ENCODE measurements around the gene TAS1R2. TPM values are rescaled to one million over a fixed set of nuclear protein-coding genes. Genes with fewer than 3 reads are reported as not detected.
A peak's percentile ranks its signal among the peaks of the same experiment; 100 is the strongest.
"Not testable (repeated sequence)": the region's sequence is repeated elsewhere in the genome, so short reads cannot be mapped to it uniquely, and the experiment has no call there.

TAS1R2 gene
- polyA plus RNA-seq, 3 donors, result not detected

DNA sequence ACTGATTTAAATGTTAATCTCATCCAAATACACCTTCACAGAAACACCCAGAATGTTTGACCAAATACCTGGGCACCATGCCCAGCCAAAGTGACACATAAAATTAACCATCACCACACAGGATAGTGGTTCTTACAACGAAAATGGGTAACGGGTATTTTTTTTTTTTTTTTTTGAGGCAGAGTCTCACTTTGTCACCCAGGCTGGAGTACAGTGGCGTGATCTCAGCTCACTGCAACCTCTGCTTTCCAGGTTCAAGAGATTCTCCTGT is 11.1 kb upstream of the TAS1R2 start:
- DNase-seq (ENCODE audit: low read depth in 3 of 3, low spot score in 2 of 3), result not testable (repeated sequence)

DNA sequence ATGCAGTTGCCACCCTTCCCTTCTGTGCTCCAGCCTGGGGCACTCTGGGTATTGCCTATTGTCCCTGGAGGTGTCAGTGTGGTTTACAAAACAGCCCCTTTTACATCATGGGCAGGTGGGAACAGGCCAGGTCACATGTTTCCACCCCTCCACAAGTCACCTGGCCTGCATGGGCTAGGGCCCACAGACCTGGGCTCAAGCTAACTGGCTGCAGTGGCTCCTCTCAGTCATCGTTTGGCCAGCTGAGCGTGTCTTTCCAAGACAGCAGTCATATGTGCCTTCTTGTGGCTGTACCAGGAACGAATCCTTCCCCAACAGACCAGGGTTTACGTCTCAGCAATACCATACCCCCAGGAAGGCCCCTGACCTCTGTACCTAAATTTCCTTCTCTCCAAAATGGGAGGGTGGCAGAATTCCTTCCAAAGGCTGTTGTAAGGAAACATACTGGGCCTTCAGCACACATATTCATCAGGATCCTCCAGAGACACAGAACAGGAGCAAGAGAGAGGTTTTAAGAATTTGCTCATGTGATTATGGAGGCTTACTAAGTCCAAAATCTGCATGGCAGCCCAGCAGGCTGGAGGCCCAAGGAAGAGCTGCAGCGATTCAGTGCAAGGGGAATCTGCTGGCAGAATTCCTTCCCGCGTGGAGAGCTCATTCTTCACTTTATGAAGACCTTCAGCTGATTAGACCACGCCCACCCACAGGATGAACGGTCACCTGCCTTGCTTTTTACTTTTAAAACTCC is 10.6 kb upstream of the TAS1R2 start:
- no peak for DNase-seq (ENCODE audit: low read depth in 3 of 3, low spot score in 2 of 3)

DNA sequence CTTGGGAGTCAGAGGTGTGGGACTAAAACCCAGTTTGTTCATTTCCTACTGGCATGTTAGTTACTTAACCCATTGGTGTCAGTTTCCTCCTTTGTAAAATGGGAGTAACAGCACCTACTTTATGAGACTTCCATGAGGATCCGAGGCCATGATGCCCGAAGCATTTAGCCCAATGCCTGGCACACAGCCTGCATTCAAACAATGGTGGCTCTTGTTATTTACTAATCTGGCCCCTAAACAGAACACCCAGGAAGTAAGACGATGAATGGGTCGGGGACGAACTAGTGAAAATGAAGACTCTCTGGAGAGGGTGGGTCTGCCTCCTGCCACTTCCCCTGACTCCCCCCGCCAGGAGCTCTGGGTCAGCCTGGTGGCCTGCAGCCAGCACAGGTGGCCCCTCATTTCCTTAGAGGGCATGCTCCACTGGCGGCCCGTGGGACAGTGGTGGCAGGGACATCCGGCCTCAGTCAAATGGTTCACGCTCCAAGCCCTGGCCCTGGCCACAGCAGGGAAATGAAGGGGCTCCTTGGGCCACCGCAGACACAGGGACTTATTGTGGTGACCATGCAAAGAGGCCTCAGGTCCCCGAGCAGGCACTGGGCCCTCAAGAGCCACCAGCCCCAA is 9.5 kb upstream of the TAS1R2 start:
- no peak for DNase-seq (ENCODE audit: low read depth in 3 of 3, low spot score in 2 of 3)

DNA sequence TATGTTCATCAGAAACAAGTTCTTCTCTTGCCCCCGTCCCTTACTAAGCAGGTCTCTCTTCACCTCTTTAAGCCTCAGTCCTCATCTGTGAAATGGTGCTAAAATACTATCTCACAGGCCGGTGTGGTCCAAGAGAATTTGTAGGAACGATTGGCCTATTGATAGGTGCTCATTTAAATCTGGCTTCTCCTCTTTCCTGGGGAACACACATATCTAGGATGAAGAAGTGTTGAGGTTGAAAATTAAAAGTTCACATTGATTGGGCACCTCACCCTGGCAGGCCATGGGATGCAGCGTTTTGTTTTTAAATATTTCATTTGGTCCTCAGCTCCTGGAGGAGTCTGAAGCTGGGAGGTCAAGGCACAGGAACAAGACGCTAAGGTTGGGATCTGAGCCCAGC is 8.9 kb upstream of the TAS1R2 start:
- no peak for DNase-seq (ENCODE audit: low read depth in 3 of 3, low spot score in 2 of 3)

DNA sequence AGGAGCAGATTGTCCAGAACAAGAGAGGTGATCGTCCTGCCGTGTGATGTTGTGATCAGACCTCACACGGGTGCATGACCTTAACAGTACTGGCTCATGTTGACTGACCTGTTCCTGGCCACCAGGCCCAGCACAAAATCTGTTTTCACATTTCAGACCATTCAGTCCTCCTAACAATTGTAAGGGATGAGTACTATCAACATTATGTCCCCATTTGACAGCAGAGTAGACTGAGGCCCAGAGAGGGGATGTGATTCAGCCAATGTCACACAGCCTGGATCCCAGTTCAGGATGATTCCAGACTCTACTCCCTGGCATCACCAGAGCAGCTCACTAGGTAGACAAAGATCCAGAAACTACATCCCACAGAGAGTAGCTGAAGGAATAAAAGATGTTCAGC is 7.4 kb upstream of the TAS1R2 start:
- no peak for DNase-seq (ENCODE audit: low read depth in 3 of 3, low spot score in 2 of 3)

DNA sequence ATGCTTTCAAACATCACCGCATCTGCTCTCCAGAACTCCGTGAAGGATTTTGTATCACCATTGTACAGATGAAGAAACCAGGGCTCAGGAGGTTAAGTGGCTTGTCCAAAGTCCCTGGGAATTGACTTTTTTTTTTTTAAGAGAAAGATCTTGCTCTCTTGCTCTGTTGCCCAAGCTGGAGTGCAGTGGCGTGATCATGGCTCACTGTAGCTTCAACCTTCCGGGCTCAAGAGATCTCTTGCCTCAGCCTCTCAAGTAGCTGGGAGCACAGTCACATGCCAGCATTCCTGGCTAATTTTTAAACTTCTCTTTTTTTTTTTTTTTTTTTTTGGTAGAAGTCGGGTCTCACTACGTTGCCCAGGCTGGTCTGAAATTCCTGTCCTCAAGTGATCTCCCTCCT is 6.9 kb upstream of the TAS1R2 start:
- no peak for DNase-seq (ENCODE audit: low read depth in 3 of 3, low spot score in 2 of 3)

DNA sequence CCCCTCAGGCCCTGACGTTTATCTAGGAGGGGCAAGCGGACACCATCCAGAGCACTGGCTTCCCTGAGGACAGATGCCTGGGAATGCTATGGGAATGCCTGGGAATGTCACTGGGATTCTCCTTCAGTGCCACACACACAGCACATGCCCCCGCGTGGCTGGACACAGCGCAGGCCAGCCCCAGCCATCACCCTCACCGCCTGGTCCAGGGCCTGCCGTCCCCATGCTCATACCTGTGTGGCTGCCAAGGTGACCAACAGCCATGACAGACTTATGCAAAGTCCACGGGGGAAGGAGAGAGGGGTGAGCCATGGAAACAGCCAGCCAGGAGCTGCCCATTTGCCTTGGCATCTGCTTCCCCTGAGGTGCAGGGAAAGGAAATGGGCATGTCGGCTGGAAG is 5.7 kb upstream of the TAS1R2 start:
- DNase-seq (ENCODE audit: low read depth in 3 of 3, low spot score in 2 of 3), result no peak

DNA sequence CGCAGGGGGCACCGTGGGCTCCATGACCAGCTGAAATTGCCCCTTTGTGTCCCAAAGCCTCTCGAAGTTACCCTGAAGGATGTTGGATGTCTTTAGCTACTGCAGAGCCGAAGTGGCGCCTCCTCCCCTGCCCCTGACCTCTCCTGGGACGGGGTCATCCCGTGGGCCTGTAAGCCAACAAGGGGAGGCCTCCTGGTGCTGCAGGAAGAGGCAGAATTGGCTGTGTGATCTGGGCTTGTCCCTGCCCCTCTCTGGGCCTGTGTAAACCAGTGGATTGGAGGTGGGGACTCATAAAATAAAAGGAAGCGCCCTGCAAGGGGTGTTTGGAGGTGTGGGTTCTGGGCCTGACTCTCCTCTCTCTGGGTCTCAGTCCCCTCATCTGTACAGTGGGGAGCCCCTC is 2.1 kb upstream of the TAS1R2 start:
- no peak for DNase-seq (ENCODE audit: low read depth in 3 of 3, low spot score in 2 of 3)

DNA sequence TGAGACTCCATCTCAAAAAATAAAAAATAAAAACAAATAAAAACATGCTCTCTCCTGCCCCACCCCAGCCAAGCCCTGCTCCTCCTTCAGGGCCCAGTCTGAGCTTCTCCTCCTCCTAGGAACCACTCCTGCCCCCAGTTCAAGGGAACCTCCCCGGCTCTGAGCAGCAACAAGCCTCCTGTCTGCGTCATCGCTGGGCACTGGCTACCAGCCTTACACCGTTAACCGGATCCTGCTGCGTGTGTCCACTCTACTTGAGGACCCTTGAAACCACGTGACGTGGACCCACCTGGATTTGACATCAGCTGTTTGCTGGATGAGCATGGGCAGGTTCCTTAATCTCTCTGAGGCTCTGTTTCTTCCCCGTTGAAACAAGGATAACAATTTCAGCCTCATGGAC is 1.6 kb upstream of the TAS1R2 start:
- no peak for DNase-seq (ENCODE audit: low read depth in 3 of 3, low spot score in 2 of 3)

DNA sequence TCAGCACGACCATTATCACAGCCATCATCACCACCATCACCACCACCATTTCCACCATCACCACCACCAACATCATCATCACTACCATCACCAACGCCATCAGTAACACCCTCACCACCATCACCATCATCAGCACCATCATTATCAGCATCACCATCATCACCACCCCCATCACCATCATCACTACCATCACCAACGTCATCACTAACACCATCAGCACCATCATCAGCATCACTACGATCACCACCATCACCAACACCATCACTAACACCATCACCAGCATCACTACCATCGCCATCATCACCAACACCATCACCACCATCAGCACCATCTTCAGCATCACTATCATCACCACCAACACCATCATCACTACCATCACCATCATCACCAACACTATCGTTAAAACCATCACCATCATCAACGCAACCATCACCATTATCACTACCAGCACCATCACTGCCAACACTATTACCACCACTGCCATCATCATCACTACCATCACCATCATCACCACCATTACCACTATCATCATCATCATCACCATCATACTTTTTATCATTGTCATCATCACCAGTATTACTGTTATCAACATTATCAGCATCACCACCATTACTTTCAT is 1.3 kb downstream of the TAS1R2 start:
- no peak for DNase-seq (ENCODE audit: low read depth in 3 of 3, low spot score in 2 of 3)

DNA sequence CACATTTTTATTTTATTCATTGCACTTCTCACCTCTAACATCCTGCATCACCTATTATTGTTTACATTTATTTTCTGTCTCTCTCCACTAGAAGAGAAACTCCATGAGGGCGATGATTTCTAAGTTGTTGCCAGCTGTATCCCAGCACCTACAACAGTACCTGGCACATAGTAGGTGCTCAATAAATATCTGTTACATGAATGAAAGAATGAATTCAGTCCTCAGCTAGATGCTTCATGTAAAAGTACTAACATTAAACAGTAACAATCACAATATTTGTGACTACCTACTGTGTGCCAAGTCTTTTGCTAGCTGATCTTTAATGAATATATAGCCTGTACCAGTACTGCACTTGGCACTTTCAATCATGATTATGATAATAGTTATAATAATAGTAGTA is 3.0 kb downstream of the TAS1R2 start:
- DNase-seq (ENCODE audit: low read depth in 3 of 3, low spot score in 2 of 3), result no peak

DNA sequence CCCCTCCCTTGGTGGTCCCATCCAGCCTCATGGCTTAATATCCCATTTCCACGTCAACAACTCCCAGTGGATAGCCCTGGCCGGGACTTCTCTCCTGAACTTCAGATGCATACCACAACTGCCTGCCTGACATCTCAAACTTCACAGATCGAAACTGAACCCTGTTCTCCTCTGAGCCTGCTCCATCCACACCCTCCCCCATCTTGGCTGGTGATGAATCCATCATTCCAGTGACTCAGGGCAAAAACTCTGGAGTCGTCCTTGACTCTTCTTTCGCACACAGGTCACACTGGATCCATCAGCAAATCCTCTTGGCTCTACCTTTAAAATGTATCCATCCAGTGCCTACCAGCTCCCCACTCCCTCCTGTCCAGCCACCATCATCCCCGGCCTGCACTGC is 3.9 kb downstream of the TAS1R2 start:
- DNase-seq (ENCODE audit: low read depth in 3 of 3, low spot score in 2 of 3), result no peak

DNA sequence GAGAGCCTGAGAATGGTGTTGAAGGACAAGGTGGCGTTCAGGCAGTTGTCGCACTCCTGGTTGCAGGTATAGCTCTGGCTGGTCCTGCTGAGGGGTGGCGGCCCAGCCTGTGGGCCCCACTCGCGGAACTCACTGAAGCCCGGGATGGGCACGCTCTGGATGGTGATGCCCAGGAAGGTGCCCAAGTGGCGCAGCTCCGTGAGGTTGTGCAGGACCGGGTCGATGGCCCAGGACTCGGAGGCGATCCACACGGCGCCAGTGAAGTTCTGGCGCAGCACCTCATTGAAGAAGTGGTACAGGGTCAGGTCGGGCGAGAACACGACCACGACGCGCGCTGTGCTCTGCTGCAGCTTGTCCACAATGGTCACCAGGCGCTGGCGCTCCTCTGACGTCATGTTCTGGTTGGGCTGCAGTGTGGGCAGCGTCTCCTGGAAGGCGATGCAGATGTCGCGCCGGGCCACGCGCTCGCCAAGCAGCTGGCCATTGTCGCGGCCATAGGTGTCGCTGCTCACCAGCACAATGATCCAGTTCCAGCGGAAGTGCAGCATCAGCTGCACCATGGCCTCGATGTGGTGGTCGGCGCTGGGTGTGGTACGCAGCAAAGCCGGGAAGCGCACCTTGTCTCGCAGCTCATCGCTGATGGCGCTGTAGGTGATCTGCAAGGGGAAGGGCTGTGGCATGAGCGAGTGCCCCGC is 5.0 kb downstream of the TAS1R2 start:
- DNase-seq (ENCODE audit: low read depth in 3 of 3, low spot score in 2 of 3), result no peak

DNA sequence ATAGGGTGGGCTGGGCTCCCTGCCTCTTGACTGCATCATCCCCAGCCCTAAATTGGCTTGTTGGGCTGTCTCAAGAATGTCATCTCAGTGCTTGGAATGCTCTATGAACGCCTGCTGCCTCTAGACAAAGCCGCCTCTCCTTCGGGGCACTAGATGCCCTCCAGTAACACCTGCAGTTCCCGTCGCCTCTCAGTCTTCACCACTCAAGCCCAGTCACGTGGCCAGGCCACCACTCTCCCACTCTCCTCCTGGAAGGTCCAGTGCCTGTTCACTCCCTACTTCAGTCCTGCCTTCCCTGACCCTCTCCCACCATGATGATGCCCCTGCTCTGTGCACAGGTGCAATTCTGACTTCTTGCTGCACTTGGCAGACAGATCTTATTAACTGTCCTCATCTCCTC is 7.0 kb downstream of the TAS1R2 start:
- DNase-seq (ENCODE audit: low read depth in 3 of 3, low spot score in 2 of 3), result no peak

DNA sequence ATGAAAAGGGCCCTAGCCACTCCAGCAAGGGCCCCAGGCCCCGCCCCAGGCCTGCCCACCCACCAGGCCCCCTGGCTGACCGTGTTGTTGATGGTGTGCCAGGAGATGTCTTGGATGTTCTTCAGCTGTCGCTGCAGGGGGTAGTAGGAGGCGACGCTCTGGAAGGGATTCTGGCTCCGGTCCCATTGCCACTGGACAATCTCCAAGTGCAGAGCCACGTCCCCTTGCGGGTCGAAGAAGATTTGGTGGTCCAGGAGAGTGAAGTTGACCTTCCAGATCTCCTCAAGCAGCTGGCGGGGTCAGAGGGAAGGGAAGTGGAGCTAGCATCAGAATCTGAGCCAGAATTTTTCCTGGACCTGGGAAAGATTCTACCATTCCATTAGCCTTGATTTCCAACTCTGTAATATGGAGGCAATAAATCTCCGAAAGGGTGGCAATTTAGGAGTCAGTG is 10.2 kb downstream of the TAS1R2 start:
- peak in 2 of 3 donors; percentile 27 to 54 for DNase-seq (ENCODE audit: low read depth in 3 of 3, low spot score in 2 of 3)

DNA sequence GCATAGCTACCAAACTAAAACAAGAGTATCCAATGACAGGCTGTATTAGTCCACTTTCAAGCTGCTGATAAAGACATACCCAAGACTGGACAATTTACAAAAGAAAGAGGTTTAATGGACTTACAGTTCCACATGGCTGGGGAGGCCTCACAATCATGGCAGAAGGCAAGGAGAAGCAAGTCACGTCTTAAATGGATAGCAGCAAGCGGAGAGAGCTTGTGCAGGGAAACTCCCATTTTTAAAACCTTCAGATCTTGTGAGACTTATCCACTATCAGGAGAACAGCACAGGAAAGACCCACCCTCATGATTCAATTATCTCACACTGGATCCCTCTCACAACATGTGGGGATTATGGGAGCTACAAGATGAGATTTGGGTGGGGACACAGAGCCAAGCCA is 11.7 kb downstream of the TAS1R2 start:
- DNase-seq (ENCODE audit: low read depth in 3 of 3, low spot score in 2 of 3), result not testable (repeated sequence)

DNA sequence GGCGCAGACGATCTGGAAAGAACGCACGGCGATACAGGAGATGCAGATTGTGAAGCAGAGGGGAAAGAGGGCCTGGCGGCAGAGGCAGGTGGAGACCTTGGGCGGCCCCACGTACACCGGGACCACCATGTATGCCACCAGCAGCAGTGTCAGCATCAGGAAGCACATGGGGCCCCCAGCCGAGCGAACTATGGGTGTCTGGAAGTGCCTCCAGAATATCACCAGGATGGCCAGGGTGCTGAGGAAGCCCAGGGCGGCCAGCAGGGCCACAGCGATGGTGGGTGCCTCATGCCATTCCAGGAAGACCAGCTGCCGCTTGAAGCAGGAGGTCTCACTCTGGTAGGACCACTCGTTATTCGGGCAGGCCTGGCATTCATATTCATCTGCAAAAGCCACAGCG is 19.3 kb downstream of the TAS1R2 start:
- no peak for DNase-seq (ENCODE audit: low read depth in 3 of 3, low spot score in 2 of 3)

DNA sequence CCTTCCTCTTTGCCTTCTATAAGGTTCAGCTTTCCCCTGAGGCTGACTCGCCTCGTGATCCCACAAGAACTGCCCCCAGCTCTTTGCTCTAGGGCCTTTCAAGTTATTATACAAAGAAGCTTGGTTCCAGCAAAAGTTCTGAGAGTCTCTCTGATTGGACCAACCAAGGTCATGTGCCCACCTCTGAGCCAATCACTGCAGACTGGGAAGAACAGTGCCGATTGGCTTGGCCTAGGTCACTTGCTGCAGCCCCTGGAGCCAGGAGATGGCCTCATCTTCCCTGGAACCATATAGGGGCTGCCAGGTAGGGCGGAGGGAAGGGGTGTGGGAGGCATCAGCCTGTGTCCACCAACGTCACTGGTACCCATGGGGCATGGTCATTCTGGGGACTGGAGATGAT is 22.8 kb downstream of the TAS1R2 start:
- no peak for DNase-seq (ENCODE audit: low read depth in 3 of 3, low spot score in 2 of 3)

DNA sequence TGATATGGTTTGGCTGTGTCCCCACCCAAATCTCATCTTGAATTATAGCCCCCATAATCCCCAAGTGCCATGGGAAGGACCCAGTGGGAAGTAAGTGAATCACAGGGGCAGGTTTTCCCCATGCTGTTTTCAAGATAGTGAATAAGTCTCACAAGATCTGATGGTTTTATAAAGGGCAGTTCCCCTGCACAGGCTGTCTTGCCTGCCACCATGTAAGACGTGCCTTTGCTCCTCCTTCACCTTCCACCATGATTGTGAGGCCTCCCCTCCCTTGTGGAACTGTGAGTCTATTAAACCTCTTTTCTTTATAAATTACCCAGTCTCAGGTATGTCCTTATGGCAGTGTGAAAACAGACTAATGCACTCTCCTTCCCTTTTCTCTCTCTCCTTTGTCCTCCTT is 27.1 kb downstream of the TAS1R2 start:
- DNase-seq (ENCODE audit: low read depth in 3 of 3, low spot score in 2 of 3), result not testable (repeated sequence)

DNA sequence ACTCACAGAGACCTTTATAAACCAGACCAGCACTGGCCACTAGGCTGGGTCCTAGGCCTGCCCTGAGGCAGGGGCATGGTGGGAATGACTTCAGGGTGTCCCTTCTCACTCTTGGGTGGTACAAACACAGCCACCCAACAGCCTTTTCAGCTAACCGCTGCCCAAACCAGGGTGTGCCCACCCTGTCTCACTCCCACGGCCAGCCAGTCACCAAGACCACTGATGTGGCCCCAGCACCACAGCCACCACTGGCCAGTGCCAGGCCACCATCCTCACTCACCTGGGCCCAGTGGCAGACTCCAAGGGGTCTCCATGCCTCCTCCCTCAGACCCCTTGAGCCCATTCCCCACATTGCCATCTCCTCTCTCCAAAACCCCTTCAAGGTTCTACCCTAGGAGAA is 27.8 kb downstream of the TAS1R2 start:
- DNase-seq (ENCODE audit: low read depth in 3 of 3, low spot score in 2 of 3), result no peak

DNA sequence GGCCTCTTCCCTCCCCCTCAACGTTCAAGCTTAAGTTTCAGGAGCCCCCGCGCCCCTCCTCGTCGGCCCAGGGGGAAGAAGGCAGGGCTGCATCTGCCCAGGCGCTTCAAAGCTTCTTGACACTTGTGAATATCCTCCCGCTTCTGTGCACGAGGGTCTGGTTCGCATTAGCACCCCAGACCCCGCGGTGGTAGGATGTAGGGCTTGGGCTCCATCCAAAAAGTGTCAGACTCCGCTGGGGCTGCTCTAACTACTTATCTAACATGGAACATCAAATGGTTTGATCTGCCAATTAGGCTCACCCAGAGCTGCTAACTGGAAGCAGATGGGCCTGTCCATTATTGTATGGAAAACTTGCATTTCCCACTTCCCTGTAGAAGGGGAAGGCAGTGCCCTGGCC is 28.9 kb downstream of the TAS1R2 start:
- no peak for DNase-seq (ENCODE audit: low read depth in 3 of 3, low spot score in 2 of 3)

DNA sequence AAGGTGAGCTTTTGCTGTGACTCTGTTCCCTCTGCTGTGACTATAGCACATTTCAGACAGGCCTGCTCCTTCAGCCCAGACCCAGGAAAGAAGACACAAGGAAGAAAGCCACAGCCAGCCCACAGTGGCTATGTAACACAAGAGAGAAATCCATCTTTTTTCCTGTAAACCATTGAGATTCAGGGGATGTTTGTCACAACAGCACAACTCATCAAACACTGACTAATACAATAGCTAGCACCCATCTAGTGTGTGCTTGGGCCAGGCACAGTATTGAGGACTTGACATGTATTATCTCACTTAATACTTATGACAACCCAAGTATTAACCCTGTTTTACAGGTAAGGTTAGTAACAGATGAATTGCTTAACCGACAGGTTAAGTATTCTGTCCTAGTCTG is 29.8 kb downstream of the TAS1R2 start:
- DNase-seq (ENCODE audit: low read depth in 3 of 3, low spot score in 2 of 3), result no peak

Data from right renal cortex interstitium (tissue), 3 donors.